H9 (cell line): ENCODE measurements around the gene TNFRSF11A. TPM values are rescaled to one million over a fixed set of nuclear protein-coding genes. Genes with fewer than 3 reads are reported as not detected.

ENCODE experiments used
- DNase-seq: peaks from one replicate; pipeline ENCODE4 v3.0.0-alpha.2; 2017
- H2AFZ ChIP-seq: one replicate; pipeline ENCODE4 v1.6.1; 2013; ENCODE audit warnings: mild to moderate bottlenecking, low read length, control low read depth, moderate library complexity
- H2AK5ac ChIP-seq: 2 replicates; pipeline ENCODE4 v1.6.1; 2013; ENCODE audit warnings: low read length, control low read depth, mixed read lengths; ENCODE audit not compliant: insufficient read length
- H2BK120ac ChIP-seq: one replicate; pipeline ENCODE4 v1.6.1; 2013; ENCODE audit warnings: low read depth, mild to moderate bottlenecking, low read length, control low read depth, inconsistent platforms; ENCODE audit not compliant: poor library complexity, severe bottlenecking
- H2BK12ac ChIP-seq: 2 replicates; pipeline ENCODE4 v1.6.1; 2013; ENCODE audit warnings: low read length, control low read depth, mixed read lengths, low read depth; ENCODE audit not compliant: insufficient read length
- H2BK15ac ChIP-seq: 2 replicates; pipeline ENCODE4 v1.6.1; 2013; ENCODE audit warnings: low read depth, low read length, control low read depth
- H2BK20ac ChIP-seq: one replicate; pipeline ENCODE4 v1.6.1; 2013; ENCODE audit warnings: low read depth, mild to moderate bottlenecking, low read length, control low read depth, inconsistent platforms; ENCODE audit not compliant: poor library complexity, severe bottlenecking
- H2BK5ac ChIP-seq: 2 replicates; pipeline ENCODE4 v1.6.1; 2013; ENCODE audit warnings: low read length, control low read depth, mixed read lengths; ENCODE audit not compliant: insufficient read length
- H3K14ac ChIP-seq: 2 replicates; pipeline ENCODE4 v1.6.1; 2013; ENCODE audit warnings: low read length, control low read depth; ENCODE audit not compliant: insufficient read depth
- H3K18ac ChIP-seq: 2 replicates; pipeline ENCODE4 v1.6.1; 2013; ENCODE audit warnings: low read depth, mild to moderate bottlenecking, mixed read lengths, low read length, control low read depth; ENCODE audit not compliant: insufficient read length
- H3K23ac ChIP-seq: 2 replicates; pipeline ENCODE4 v1.6.1; 2013; ENCODE audit warnings: low read length, control low read depth, mixed read lengths, low read depth; ENCODE audit not compliant: insufficient read length
- H3K23me2 ChIP-seq: 2 replicates; pipeline ENCODE4 v1.6.1; 2013; ENCODE audit warnings: low read depth, mild to moderate bottlenecking, mixed read lengths, low read length, control low read depth; ENCODE audit not compliant: insufficient read length, poor library complexity, severe bottlenecking
- H3K27ac ChIP-seq: 2 replicates; pipeline ENCODE4 v1.5.1; 2013; ENCODE audit warnings: low read length, control low read depth, mixed read lengths, low read depth; ENCODE audit not compliant: insufficient read length
- H3K27me3 ChIP-seq: 2 replicates; pipeline ENCODE4 v1.6.1; 2013; ENCODE audit warnings: low read length, control low read depth, inconsistent platforms; ENCODE audit not compliant: insufficient read depth
- H3K4ac ChIP-seq: 2 replicates; pipeline ENCODE4 v1.6.1; 2013; ENCODE audit warnings: low read depth, mild to moderate bottlenecking, control low read depth, inconsistent platforms, low read length, moderate library complexity
- H3K4me1 ChIP-seq: 2 replicates; pipeline ENCODE4 v1.6.1; 2013; ENCODE audit warnings: low read length, control low read depth, inconsistent platforms; ENCODE audit not compliant: insufficient read depth
- H3K4me2 ChIP-seq: 2 replicates; pipeline ENCODE4 v1.6.1; 2013; ENCODE audit warnings: low read length, control low read depth, mixed read lengths; ENCODE audit not compliant: insufficient read length, insufficient read depth
- H3K56ac ChIP-seq: 2 replicates; pipeline ENCODE4 v1.6.1; 2013; ENCODE audit warnings: low read depth, mild to moderate bottlenecking, mixed read lengths, low read length, control low read depth; ENCODE audit not compliant: insufficient read length
- H3K79me1 ChIP-seq: 2 replicates; pipeline ENCODE4 v1.6.1; 2013; ENCODE audit warnings: low read depth, mild to moderate bottlenecking, moderate library complexity, low read length, control low read depth, inconsistent platforms; ENCODE audit not compliant: insufficient read depth, poor library complexity, severe bottlenecking
- H3K79me2 ChIP-seq: 2 replicates; pipeline ENCODE4 v1.6.1; 2013; ENCODE audit warnings: low read length, control low read depth, inconsistent platforms; ENCODE audit not compliant: insufficient read depth
- H3K9ac ChIP-seq: 2 replicates; pipeline ENCODE4 v1.6.1; 2013; ENCODE audit warnings: low read length, control low read depth, mixed read lengths; ENCODE audit not compliant: insufficient read length; ENCODE audit errors: extremely low read depth
- H3K9me3 ChIP-seq: one replicate; pipeline ENCODE4 v1.6.1; 2013; ENCODE audit warnings: low read depth, low read length, inconsistent platforms; ENCODE audit not compliant: control insufficient read depth
- H3T11ph ChIP-seq: one replicate; pipeline ENCODE4 v1.6.1; 2013; ENCODE audit warnings: mild to moderate bottlenecking, low read length, control low read depth, inconsistent platforms
- H4K20me1 ChIP-seq: one replicate; pipeline ENCODE4 v1.6.1; 2013; ENCODE audit not compliant: control insufficient read depth, insufficient read length, insufficient read depth
- H4K5ac ChIP-seq: 2 replicates; pipeline ENCODE4 v1.6.1; 2013; ENCODE audit warnings: low read depth, mild to moderate bottlenecking, mixed read lengths, low read length, control low read depth; ENCODE audit not compliant: insufficient read length
- H4K8ac ChIP-seq: replicated peaks from 2 replicates; pipeline ENCODE4 v1.6.1; 2013; ENCODE audit warnings: low read length, control low read depth, mixed read lengths, low read depth; ENCODE audit not compliant: insufficient read length
- H4K91ac ChIP-seq: 2 replicates; pipeline ENCODE4 v1.6.1; 2013; ENCODE audit warnings: low read depth, mild to moderate bottlenecking, moderate library complexity, mixed read lengths, low read length, control low read depth; ENCODE audit not compliant: insufficient read length
- H3K27ac Mint-ChIP-seq, 3 experiments: 2 replicates in 2 of 3; 3 replicates in 1 of 3; pipeline ENCODE4 v1.8.0; 2020 to 2021; ENCODE audit warnings: mixed read lengths in 3 of 3, mild to moderate bottlenecking in 1 of 3, moderate library complexity in 1 of 3
- H3K27me3 Mint-ChIP-seq: 2 replicates; pipeline ENCODE4 v1.8.0; 2021; ENCODE audit warnings: low read depth, mild to moderate bottlenecking, moderate library complexity, mixed read lengths
- H3K36me3 Mint-ChIP-seq, 3 experiments: 2 replicates in 2 of 3; 3 replicates in 1 of 3; pipeline ENCODE4 v1.8.0; 2020 to 2021; ENCODE audit warnings: low read depth in 3 of 3, mixed read lengths in 3 of 3; ENCODE audit not compliant: insufficient read depth in 1 of 3
- H3K4me1 Mint-ChIP-seq, 2 experiments: 2 replicates each; pipeline ENCODE4 v1.8.0; 2020; ENCODE audit warnings: mixed read lengths in 2 of 2
- H3K4me3 Mint-ChIP-seq, 2 experiments: 2 replicates in 1 of 2; 3 replicates in 1 of 2; pipeline ENCODE4 v1.8.0; 2020 to 2021; ENCODE audit warnings: mild to moderate bottlenecking in 2 of 2, mixed read lengths in 2 of 2, moderate library complexity in 1 of 2
- H3K9me3 Mint-ChIP-seq, 2 experiments: 2 replicates in 1 of 2; 3 replicates in 1 of 2; pipeline ENCODE4 v1.8.0; 2020; ENCODE audit warnings: mild to moderate bottlenecking in 2 of 2, mixed read lengths in 2 of 2, moderate library complexity in 1 of 2
- WGBS: extraction: QIAGEN DNeasy Blood & Tissue Kit; methylation state at CpG from one replicate; pipeline ENCODE4 v1.1.7; 2013; ENCODE audit warnings: missing lambda C conversion rate, low lambda C conversion rate, mixed read lengths; ENCODE audit not compliant: insufficient read length; ENCODE audit errors: extremely low coverage; 5-methylcytosine and 5-hydroxymethylcytosine counted together
- total RNA-seq: library from RNA; stranded (reverse); gene quantifications from 2 replicates; pipeline ENCODE4 v1.2.1, GENCODE V29; 2021
- TF ChIP-seq, protein P1 (sequence below): fragments of 200-600 bp; sonication (generic); conservative IDR thresholded peaks from 3 replicates; pipeline ENCODE4 v1.8.0; 2021; ENCODE audit warnings: antibody characterized with exemption, mild to moderate bottlenecking

The TNFRSF11A gene
- total RNA-seq, 1 experiment from 2014 or later: 7.8 TPM

DNA sequence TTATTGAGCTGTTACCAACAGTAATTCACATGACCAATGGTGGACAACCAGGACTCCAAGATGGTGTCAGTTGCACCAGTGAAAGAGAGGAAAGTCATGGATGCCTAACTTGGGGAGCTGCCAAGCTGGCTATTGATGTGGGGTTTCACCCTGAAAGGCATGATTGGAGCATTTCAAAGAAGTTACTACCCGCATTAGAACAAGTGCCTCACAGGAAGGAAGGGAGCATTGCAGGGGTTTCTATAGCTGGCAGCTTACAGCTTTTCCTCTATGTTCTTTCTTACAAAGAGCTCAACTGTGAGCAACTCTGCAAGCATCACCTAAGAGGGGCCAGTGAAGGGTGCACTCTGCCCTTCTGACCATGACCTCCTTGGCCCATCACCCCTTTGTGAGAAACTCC, 93.1 kb downstream of the TNFRSF11A start:
- Histone ChIP-seq H2AK5ac (no peak overlapping the region), H3K56ac (no peak overlapping the region)

More for the DNA sequence above, 93.1 kb downstream of the TNFRSF11A start:
- Histone ChIP-seq H3K27ac (no peak overlapping the region), H4K5ac (no peak overlapping the region), H3K4me1 (no peaks in the 10 kb centered on the region), H3K4me2 (no peak overlapping the region), H3K9me3 (no peaks in the 10 kb centered on the region), H3K27me3 (no peaks in the 10 kb centered on the region), H2AFZ (no peak overlapping the region), H3T11ph (no peak overlapping the region), H3K14ac (no peak overlapping the region), H3K9ac (no peak overlapping the region), H2BK12ac (no peak overlapping the region), H2BK20ac (no peak overlapping the region), H4K8ac (no peak overlapping the region), H3K4ac (no peak overlapping the region), H3K23ac (no peak overlapping the region), H2BK120ac (no peak overlapping the region), H2BK15ac (no peak overlapping the region), H3K79me1 (no peaks in the 10 kb centered on the region), H3K79me2 (no peaks in the 10 kb centered on the region), H4K20me1 (no peaks in the 10 kb centered on the region), H3K18ac (no peak overlapping the region), H4K91ac (no peak overlapping the region), H2BK5ac (no peak overlapping the region), H3K23me2 (no peaks in the 10 kb centered on the region)
- no CpG with 5 or more reads among the region's 1 CpG for WGBS
- Mint-ChIP-seq H3K27ac (no peak overlapping the region), H3K4me1 (peaks cover 2 to 5% of the 10 kb centered on the region in 2 experiments; a peak in 3 of 4 replicates), H3K9me3 (no peaks in the 10 kb centered on the region; a peak in 1 of 5 replicates), H3K4me3 (no peak overlapping the region), H3K36me3 (no peaks in the 10 kb centered on the region; a peak in 1 of 7 replicates), H3K27me3 (peaks cover 3% of the 10 kb centered on the region; the same call in 1 of the 2 replicates)
- no peak for DNase-seq
- TF ChIP-seq, protein P1, sequence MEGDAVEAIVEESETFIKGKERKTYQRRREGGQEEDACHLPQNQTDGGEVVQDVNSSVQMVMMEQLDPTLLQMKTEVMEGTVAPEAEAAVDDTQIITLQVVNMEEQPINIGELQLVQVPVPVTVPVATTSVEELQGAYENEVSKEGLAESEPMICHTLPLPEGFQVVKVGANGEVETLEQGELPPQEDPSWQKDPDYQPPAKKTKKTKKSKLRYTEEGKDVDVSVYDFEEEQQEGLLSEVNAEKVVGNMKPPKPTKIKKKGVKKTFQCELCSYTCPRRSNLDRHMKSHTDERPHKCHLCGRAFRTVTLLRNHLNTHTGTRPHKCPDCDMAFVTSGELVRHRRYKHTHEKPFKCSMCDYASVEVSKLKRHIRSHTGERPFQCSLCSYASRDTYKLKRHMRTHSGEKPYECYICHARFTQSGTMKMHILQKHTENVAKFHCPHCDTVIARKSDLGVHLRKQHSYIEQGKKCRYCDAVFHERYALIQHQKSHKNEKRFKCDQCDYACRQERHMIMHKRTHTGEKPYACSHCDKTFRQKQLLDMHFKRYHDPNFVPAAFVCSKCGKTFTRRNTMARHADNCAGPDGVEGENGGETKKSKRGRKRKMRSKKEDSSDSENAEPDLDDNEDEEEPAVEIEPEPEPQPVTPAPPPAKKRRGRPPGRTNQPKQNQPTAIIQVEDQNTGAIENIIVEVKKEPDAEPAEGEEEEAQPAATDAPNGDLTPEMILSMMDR: no peak
